Stimulated activated CD8-positive, alpha-beta memory T cell treated with anti-CD3 and anti-CD28 coated beads, Interleukin-12 subunit alpha, Interleukin-12 subunit beta, amount 100 ng/mL, for 24 hours (primary cell): Measurements from ENCODE around the gene FCF1.
A peak's percentile ranks its signal among the peaks of the same experiment; 100 is the strongest.

ENCODE experiments used
- DNase-seq: peaks from one replicate; pipeline ENCODE4 v3.0.0-alpha.2; 2020; ENCODE audit errors: extremely low read depth

The FCF1 gene, protein sequence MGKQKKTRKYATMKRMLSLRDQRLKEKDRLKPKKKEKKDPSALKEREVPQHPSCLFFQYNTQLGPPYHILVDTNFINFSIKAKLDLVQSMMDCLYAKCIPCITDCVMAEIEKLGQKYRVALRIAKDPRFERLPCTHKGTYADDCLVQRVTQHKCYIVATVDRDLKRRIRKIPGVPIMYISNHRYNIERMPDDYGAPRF

DNA sequence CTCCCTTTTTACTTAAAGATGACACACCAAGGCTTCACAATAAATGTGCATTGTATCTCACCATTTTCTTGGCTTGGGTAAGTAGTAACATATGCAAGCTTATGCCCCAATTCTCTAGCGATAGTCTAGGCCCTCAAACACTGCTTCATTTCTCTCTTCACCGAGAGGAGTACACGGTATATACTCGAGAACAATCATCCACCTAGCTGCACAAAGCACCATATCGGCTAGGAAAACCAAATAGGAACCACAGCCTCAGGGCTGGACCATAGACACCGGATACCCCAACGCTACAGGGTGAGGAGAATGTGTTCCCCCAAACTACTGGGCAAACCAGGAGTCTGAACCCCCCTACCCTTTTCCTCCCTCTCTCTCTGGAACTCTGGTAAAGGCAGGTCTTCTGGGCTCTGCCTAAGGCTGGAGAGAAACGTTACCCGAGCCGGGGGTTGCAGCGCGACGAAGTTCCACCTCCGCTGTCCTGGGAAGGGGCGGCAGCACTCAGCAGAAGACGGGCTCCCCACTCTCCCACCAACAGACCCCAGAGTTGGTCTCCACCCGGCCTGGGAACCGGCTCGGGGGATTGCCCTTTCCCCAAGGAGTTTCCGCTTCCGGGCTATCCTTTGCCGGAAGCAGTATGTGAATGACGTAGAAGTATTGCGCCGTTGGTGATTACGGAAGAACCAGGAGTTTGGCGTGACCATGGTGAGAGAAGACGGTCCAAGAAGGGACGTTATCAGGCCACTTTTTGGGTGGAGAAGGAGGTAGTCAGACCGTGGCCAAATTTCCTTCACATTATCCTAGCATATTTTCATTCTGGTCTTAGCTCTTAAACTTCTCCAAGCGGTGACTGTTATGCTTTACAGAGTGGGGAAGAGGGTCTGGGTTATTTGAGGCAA lies at the start of gene FCF1, which contains the start of gene AREL1:
Gene FCF1, plus strand, starts transcription at position 646 of the 896 bp plus-strand sequence. Its CDS starts 54 bp downstream, at position 700.
Gene AREL1, minus strand, starts transcription at position 582 of the 896 bp plus-strand sequence. CDS start 27,465 bp downstream, outside the sequence.
- peak; percentile 67 for DNase-seq

DNA sequence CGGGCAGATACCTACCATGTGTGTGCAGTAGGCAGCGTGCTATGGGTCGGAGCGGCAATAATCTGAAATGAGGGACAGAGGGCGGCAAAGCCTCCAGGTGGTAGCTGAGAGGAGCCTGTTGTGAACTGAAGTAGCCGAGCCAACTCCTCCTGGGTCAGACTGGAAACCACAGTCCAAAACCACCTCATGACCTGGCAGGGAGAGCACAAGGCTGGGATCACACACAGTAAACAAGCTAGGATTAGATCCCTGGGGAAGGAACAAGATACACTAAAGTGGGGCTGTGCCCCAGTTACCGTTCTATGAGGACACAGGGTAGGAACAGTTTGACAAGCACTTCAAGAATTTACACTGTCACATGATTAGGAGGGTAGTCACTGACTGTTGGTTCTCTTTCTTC lies 49.1 kb upstream of the FCF1 start:
- no peak for DNase-seq

DNA sequence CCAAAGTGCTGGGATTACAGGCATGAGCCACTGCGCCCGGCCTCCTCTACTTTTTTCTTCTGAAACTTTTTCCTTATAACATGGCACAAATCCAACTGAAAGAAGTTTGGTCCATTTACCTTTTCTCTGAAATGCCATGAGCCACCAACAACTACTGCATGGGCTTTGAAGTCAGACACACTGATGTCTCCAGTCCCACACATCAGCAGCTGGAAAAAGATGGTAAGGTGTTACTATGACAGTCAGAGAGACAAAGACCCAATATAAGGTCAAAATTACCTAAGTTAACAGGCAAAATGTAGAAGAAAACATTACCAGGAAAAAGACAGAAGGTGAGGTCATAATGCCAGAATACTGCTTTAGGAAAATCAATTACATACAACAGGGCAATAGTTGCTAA lies 48.2 kb upstream of the FCF1 start:
- DNase-seq, result no peak

- DNase-seq, result no peak
Observed at GRCh38 chr14:74667758-74668157, 45.2 kb upstream of the FCF1 start.

DNA sequence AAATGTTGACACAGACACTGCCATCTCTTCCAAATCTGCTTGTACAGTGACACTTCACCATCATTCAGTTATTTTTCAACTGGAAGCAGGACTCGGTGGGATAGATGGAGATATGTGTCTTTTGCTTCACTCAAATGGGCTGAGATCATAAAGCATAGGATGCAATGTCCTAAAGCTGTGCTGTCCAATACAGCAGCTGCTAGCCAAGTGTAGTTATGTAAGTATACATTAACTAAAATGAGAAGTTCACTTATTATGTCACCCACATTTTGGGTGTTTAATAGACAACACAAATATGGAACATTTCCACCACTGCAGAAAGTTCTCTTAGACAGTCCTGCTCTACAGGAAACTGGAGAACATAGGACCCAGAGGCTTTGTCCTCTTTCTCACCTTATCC lies 43.7 kb upstream of the FCF1 start:
- DNase-seq, result no peak

GRCh38 chr14:74669846-74670245 lies 43.1 kb upstream of the FCF1 start:
- DNase-seq, result no peak

GRCh38 chr14:74670726-74671411 lies 42.1 kb upstream of the FCF1 start:
- DNase-seq, result no peak

DNA sequence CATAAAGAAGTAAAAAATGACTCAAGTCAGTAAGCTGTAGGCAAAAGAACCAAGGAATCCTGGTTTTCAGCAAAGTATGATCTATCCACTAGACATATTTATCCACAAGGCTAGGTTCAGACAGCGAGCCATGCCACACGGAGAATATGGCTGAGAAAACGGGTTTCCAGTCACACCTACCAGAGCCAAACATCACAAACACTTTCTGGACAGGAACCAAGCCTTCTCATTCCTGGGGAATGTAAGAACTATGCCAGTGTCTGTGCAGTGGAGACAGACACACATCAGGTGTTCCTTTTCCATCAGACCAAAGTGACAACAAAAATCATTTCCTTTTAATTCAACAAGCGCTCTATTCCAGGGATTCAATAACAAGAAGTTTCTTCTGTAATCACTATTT lies 41.2 kb upstream of the FCF1 start:
- DNase-seq, result no peak

DNA sequence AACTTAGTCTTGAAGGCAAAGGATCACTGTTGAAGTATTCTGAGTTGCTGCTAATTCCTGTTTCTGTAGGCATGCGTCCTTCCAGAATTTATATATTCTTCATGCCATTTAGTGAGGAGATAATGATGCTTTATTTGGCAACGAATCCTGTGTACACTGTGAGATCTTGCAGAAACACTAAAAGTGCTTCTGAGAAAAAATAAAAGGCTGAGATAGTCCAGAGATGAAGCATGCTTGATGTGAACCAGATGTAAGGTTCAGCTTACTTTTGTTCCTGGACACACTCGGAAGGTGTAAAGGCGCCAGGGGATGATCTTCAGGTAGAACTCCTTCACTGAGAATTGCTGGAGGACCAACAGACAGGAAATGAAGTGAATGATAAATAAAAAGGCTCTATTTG lies 39.2 kb upstream of the FCF1 start:
- DNase-seq, result no peak

DNA sequence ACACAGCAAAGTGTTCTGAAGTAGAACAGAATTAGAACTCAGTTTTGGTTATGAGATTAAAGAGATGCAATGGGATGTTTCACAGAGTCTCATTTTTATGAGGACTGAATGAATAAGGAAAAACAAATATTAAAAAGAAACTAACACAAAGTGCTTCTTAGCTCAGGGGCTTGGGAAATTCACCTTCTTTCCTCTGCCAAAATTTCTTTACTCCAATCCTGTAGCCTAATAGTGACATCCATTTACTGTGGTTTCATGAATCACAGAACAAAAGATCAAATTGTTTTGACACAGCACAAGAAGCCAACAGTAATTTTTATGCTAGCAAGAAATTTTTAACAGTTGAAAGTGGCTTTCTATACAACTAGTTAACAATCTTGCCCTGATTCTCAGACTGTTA lies 37.7 kb upstream of the FCF1 start:
- no peak for DNase-seq

DNA sequence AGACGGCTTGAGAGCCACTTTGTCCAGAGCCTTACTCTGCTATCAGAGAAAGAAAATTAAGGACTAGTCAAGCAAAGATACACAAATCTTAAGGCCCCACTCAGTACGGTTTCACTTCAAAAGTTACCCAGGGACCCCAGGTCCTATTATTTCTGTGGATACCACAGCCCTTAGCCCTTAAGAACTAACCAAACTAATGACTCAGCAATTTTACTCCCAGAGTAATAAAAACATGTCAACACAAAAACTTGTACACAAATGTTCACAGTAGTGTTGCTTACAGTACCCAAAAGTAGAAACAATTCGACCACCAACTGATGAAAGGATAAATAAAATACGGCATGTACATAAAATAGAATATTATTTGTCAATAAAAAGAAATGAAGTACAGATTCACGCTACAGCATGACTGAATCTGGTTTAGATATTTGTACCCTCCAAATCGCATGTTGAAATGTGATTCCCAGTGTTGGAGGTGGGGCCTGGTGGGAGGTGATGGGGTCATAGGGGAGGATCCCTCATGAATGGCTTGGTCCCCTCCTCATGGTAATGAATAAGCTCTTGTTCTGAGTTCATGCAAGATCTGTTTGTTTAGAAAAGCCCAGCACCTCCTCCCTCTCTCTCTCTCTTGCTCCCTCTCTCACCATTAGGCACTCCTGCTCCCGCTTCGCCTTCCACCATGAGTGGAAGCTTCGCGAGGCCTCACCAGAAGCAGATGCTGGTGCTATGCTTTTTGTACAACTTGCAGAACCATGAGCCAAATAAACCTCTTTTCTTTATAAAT lies 30.6 kb upstream of the FCF1 start:
- no peak for DNase-seq

- DNase-seq, result no peak
Observed at GRCh38 chr14:74683406-74683805, 29.5 kb upstream of the FCF1 start.

- DNase-seq, result no peak
Observed at GRCh38 chr14:74684434-74684833, 28.5 kb upstream of the FCF1 start.

DNA sequence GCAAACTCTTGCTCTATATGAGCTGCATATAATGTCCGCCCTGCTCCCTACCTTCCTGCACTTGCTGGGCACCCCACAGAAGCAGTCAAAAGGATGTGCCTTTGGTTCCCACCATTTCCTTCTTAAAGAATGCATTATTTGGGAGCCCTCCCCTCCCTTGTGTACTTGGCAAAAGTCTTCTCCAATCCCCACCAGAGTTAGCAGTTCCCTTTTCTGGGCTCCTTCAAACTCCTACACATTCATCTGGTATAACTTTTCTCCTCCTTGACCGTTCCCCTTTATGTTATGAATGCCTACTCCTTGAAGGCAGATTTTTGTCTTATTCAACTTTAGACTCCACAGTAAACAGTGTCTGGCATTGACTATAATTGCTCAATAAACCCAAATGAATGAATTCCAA lies 27.9 kb upstream of the FCF1 start:
- no peak for DNase-seq

GRCh38 chr14:74685921-74686678 lies 26.8 kb upstream of the FCF1 start:
- no peak for DNase-seq

DNA sequence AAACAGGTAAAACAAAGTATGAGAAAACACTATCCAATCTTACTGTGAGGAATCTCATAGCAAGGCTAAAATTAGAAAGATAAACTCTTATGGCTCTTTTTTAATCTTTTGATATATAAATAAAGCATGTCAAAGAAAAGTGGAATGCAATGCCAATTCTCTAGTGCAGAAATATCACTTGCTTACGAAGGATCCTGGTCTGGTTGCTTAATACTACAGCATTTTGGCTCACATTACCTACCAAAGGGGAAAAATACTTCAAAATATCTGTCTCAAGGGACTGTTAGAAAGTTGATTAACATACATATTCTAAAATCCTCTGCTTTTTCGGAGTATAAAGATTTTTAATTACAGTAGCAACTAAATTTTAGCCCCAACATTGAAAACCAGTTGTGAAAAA lies 21.5 kb upstream of the FCF1 start:
- no peak for DNase-seq

- no peak for DNase-seq
Observed at GRCh38 chr14:74693191-74693590, 19.8 kb upstream of the FCF1 start.

DNA sequence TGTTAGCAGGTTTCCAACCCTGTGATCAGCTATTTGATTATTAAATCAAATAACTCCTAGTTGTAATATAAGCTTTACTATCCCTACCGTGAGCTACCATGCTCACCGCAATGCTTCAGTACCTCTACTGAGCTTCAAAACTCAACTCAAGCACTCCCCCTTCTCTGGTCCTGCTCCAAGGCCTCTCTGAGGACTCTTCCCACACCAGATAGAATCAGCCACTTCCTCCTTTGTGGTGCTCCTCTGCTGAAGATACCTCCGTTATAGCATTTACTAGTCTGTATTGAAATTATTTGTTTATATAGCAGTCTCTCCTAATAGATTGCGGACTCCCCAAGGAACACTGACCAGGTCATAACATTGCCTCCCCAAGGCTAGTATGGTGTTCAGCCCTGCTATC lies 17.5 kb upstream of the FCF1 start:
- DNase-seq, result no peak

DNA sequence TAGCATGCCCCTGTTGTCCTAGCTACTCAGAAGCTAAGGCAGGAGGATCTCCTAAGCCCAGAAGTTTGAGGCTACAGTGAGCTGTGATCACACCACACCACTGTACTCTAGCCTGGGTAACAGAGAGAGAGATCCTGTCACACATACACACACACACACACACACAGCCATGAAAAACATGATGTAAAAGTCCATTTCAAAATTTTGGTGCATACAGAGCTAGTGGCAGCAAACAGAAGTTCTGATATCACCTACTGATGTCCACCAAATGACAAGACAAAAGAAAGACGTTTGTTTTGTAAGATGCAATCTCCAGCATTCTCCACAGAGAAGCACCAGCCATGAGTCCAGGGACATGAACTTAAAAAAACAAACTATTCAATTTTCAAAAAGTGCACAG lies 15.9 kb upstream of the FCF1 start:
- DNase-seq, result no peak

DNA sequence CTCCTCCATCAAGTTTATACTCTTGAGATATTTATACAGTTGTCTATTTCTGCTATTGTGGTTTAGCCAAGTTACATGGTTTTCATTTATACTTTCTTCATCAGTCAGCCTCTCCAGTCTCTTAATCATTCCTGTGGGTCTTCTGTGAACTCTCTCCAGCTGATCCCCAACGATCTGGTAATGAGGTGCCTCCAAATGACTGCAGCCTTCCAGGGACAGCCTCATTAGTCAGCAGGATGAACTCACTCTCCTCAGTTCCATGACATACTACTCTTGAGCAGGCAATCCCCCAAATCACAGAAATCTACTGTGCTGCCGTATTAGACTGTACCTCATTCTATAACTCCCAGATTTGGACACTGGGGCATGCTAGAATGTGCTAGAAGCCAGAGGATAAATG lies 15.4 kb upstream of the FCF1 start:
- DNase-seq, result no peak

DNA sequence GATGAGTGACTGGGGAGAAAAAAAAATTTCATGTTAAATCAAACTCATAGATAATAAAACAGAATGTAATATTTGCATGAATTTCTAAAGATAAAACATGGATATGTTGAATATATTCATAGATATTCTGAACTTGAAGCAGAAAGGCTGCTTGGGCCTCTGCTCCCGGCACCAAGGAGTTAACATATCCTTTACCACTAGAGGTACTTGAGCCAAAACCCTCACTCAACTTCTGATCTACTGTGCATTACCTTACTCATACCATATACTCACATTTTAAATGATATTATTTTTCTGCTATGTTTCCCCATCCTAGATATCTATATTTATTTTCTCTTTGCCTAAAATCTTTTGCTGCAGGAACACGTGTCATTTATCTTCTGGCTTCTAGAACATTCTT lies 15.0 kb upstream of the FCF1 start:
- no peak for DNase-seq
